HepG2 (cell line): ENCODE results near the gene FAM120AOS. TPM values are rescaled to one million over a fixed set of nuclear protein-coding genes. Genes with fewer than 3 reads are reported as not detected.

Experiments used
- ATAC-seq: fragments of 200-7000 bp; cut with Tn5 transposase; 3 replicates; pipeline ENCODE4 v1.9.1; 2020; ENCODE audit warnings: mild to moderate bottlenecking, moderate library complexity
- BruUV-seq: library from RNA; stranded (reverse); fragments of 400-500 nt; replicated peaks from 2 replicates; lab custom pipeline; 2021; lab: Mats Ljungman, UMichigan
- CTCF ChIA-PET: fragments of 300-600 bp; formaldehyde crosslinking; extraction: SDS; loops from one replicate; lab custom pipeline; 2021; ENCODE audit warnings: low total read pairs, inconsistent platforms, low intra/inter-chr PET ratio; lab: Yijun Ruan, JAX
- POLR2A ChIA-PET: fragments of 350-600 bp; sonication (Branson Sonifier 250); formaldehyde crosslinking; loops from one replicate; lab custom pipeline; 2020; ENCODE audit warnings: antibody characterized with exemption, inconsistent platforms; lab: Yijun Ruan, JAX
- DNase-seq: peaks from one replicate; pipeline ENCODE4 v3.0.0-alpha.2; 2015; ENCODE audit warnings: low spot score
- FAIRE-seq: peaks from 3 replicates; lab custom pipeline; 2011; peaks lifted over from hg19 to GRCh38; lab: Jason Lieb, UNC
- H2AFZ ChIP-seq: one replicate; pipeline ENCODE4 v1.6.1; 2011; ENCODE audit warnings: low read length, inconsistent platforms
- H3K27ac ChIP-seq: fragments of 300-600 bp; 3 replicates; pipeline ENCODE4 v1.8.0; 2011; ENCODE audit warnings: mixed run types, mild to moderate bottlenecking, mixed read lengths, low read length, inconsistent platforms; ENCODE audit not compliant: insufficient read depth; ENCODE audit errors: extremely low read length
- H3K27me3 ChIP-seq, 2 experiments: fragments of 200-600 bp in 1 of 2; 2 replicates in 1 of 2; 3 replicates in 1 of 2; pipeline versions ENCODE4 v1.6.0 to v1.8.0; 2011; ENCODE audit warnings: low read length in 2 of 2, mild to moderate bottlenecking in 2 of 2, moderate library complexity in 2 of 2, inconsistent platforms in 1 of 2; ENCODE audit not compliant: insufficient read depth in 2 of 2, control insufficient read depth in 1 of 2
- H3K36me3 ChIP-seq, 2 experiments: fragments of 200-600 bp in 1 of 2; replicated peaks in 1 of 2; 2 replicates in 1 of 2; 3 replicates in 1 of 2; pipeline versions ENCODE4 v1.5.1 to v1.8.0; 2011; ENCODE audit warnings: low read length in 2 of 2, inconsistent platforms in 1 of 2; ENCODE audit not compliant: insufficient read depth in 2 of 2, control insufficient read depth in 1 of 2
- H3K4me1 ChIP-seq: 2 replicates; pipeline ENCODE4 v1.5.1; 2012; ENCODE audit warnings: low read length, inconsistent platforms; ENCODE audit not compliant: insufficient read depth
- H3K4me2 ChIP-seq: 2 replicates; pipeline ENCODE4 v1.6.0; 2011; ENCODE audit warnings: low read depth, low read length, inconsistent platforms
- H3K4me3 ChIP-seq, 3 experiments: fragments of 200-600 bp in 1 of 3; sonication (generic), shearing (Covaris generic) in 1 of 3; replicated peaks in 1 of 3; 2 replicates each; pipeline ENCODE4 v1.5.1; 2011 to 2016; ENCODE audit warnings: low read length in 3 of 3, inconsistent platforms in 2 of 3, low read depth in 2 of 3, mild to moderate bottlenecking in 2 of 3, control low read depth in 1 of 3, mixed read lengths in 1 of 3; ENCODE audit not compliant: insufficient read depth in 1 of 3
- H3K79me2 ChIP-seq: one replicate; pipeline ENCODE4 v1.6.1; 2011; ENCODE audit warnings: low read length, inconsistent platforms; ENCODE audit not compliant: insufficient read depth
- H3K9ac ChIP-seq: 2 replicates; pipeline ENCODE4 v1.6.0; 2011; ENCODE audit warnings: mild to moderate bottlenecking, low read depth, low read length, inconsistent platforms; ENCODE audit not compliant: insufficient read depth
- H3K9me3 ChIP-seq: 2 replicates; pipeline ENCODE4 v1.5.1; 2012; ENCODE audit warnings: mild to moderate bottlenecking, low read length
- H4K20me1 ChIP-seq: 2 replicates; pipeline ENCODE4 v1.6.0; 2011; ENCODE audit warnings: inconsistent platforms, mild to moderate bottlenecking, low read length, moderate library complexity; ENCODE audit not compliant: insufficient read depth
- CBX2 ChIP-seq, 2 experiments: fragments of 200-600 bp in 1 of 2; sonication (generic); formaldehyde crosslinking in 1 of 2; IDR thresholded peaks; 2 replicates each; pipeline versions ENCODE4 v1.7.0 to v1.8.1; 2018 to 2022; ENCODE audit warnings: low read depth in 2 of 2, low read length in 1 of 2, mild to moderate bottlenecking in 1 of 2, missing genetic modification reagents in 1 of 2
- GATA4 ChIP-seq: sonication (generic); IDR thresholded peaks from 2 replicates; pipeline ENCODE4 v1.6.1; 2016; ENCODE audit warnings: antibody characterized with exemption, low read depth, borderline replicate concordance
- KAT7 ChIP-seq: IDR thresholded peaks from 2 replicates; pipeline ENCODE4 v1.6.1; 2018; ENCODE audit warnings: borderline replicate concordance, missing compliant biosample characterization
- NFYB ChIP-seq: sonication (generic); formaldehyde crosslinking; IDR thresholded peaks from 2 replicates; pipeline ENCODE4 v1.4.0; 2020; ENCODE audit warnings: missing genetic modification reagents
- NONO ChIP-seq, 2 experiments: fragments of 450-650 bp in 1 of 2; sonication (generic) in 1 of 2; formaldehyde crosslinking in 1 of 2; IDR thresholded peaks in 1 of 2; conservative IDR thresholded peaks in 1 of 2; 2 replicates each; pipeline versions ENCODE4 v1.6.1 to v1.8.0; 2017 to 2022; ENCODE audit warnings: mild to moderate bottlenecking in 1 of 2, missing genetic modification reagents in 1 of 2, moderate library complexity in 1 of 2
- PHF5A ChIP-seq: IDR thresholded peaks from one replicate; pipeline ENCODE4 v1.6.1; 2018; ENCODE audit warnings: low read depth, missing genetic modification reagents; ENCODE audit not compliant: unreplicated experiment
- POLR2G ChIP-seq: fragments of 200-400 bp; formaldehyde crosslinking; IDR thresholded peaks from 2 replicates; pipeline ENCODE4 v1.6.1; 2018; ENCODE audit warnings: mild to moderate bottlenecking, low read depth, low read length, moderate library complexity
- SAP130 ChIP-seq: IDR thresholded peaks from 2 replicates; pipeline ENCODE4 v1.6.1; 2016; ENCODE audit warnings: low read depth
- ZFP37 ChIP-seq: sonication (generic); formaldehyde crosslinking; IDR thresholded peaks from 2 replicates; pipeline ENCODE4 v1.4.0; 2020; ENCODE audit warnings: missing genetic modification reagents, borderline replicate concordance
- ZFYVE20 ChIP-seq: sonication (generic); formaldehyde crosslinking; IDR thresholded peaks from 2 replicates; pipeline ENCODE4 v1.8.0; 2023; ENCODE audit warnings: low read depth, mild to moderate bottlenecking, moderate library complexity, missing genetic modification reagents, borderline replicate concordance
- ZNF44 ChIP-seq: sonication (generic); formaldehyde crosslinking; IDR thresholded peaks from 2 replicates; pipeline ENCODE4 v1.5.1; 2020; ENCODE audit warnings: mild to moderate bottlenecking, missing genetic modification reagents
- ZNF704 ChIP-seq: sonication (generic); formaldehyde crosslinking; IDR thresholded peaks from 2 replicates; pipeline ENCODE4 v1.8.1; 2023; ENCODE audit warnings: mild to moderate bottlenecking, inconsistent platforms, moderate library complexity, missing genetic modification reagents, borderline replicate concordance
- ZNF761 ChIP-seq: sonication (generic); formaldehyde crosslinking; conservative IDR thresholded peaks from 2 replicates; pipeline ENCODE4 v1.4.0; 2020; ENCODE audit warnings: mild to moderate bottlenecking, missing genetic modification reagents
- ZSCAN25 ChIP-seq: sonication (generic); formaldehyde crosslinking; IDR thresholded peaks from 2 replicates; pipeline ENCODE4 v1.8.0; 2022; ENCODE audit warnings: mild to moderate bottlenecking, missing genetic modification reagents
- WGBS: methylation state at CpG from one replicate; pipeline ENCODE4 v1.1.6; 2017; ENCODE audit warnings: low lambda C conversion rate; 5-methylcytosine and 5-hydroxymethylcytosine counted together
- in situ Hi-C: cut with HindIII; loops from 2 replicates; pipeline ENCODE4 v1.10.0; 2017; ENCODE audit warnings: low pct_unique_long_range_greater_than_20kb; ENCODE audit not compliant: extremely low pct_ligation_motif_present
- intact Hi-C: fragments of 100-400 bp; cut with micrococcal nuclease; formaldehyde crosslinking; loops from one replicate; pipeline ENCODE4 v1.10.0; 2022; ENCODE audit not compliant: unreplicated experiment
- polyA plus RNA-seq, 8 experiments: library from polyadenylated mRNA; depleted of rRNA in 3 of 8; stranded (reverse) in 7 of 8; unstranded in 1 of 8; fragments of >200 nt; fragmentation: Illumina TruSeq in 4 of 8; extraction: Trizol in 4 of 8; gene quantifications; 2 replicates each; pipeline versions ENCODE4 v1.2.1 to v1.2.3, GENCODE V29; 2011 to 2016; ENCODE audit warnings: low read depth in 4 of 8, missing spikeins in 1 of 8, mixed read lengths in 1 of 8; ENCODE audit not compliant: insufficient read depth in 1 of 8
- total RNA-seq, 5 experiments: library from RNA; depleted of rRNA; stranded (reverse); fragments of >200 nt; fragmentation: Illumina TruSeq; extraction: Trizol; gene quantifications; 2 replicates each; pipeline ENCODE4 v1.2.3, GENCODE V29; 2016; ENCODE audit warnings: low read depth in 1 of 5
- TF ChIP-seq, protein P1 (sequence below): sonication (generic); formaldehyde crosslinking; IDR thresholded peaks from 2 replicates; pipeline ENCODE4; 2020; ENCODE audit warnings: missing genetic modification reagents, mild to moderate bottlenecking, borderline replicate concordance
- TF ChIP-seq, protein P2 (sequence below): sonication (generic); formaldehyde crosslinking; IDR thresholded peaks from 2 replicates; pipeline ENCODE4 v1.4.0; 2020; ENCODE audit warnings: missing genetic modification reagents

Gene FAM120AOS
- total and polyA plus RNA-seq, 2 of the 13 experiments (the other 11 are each of a cell fraction or from before 2014, with no cell fraction given): 28.2 to 34.6 TPM

DNA sequence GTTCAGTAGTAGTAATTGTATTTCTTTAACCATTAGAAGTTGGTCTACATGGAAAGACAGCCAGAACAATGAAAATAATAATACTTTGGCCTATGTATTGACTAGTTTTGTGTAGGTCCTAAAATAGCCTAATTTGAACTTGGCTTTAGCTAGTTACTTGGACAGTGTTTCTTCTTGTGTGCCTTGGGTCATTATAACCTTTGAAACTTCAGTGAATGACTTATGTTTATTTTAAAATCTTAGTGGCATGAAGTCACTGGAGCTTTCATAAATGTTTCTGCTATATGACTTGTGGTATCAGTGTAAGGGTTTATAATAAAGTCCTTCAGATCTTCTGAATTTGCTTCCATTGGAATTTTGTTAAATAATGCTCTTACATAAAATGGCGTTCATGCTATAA is 2.6 kb upstream of the FAM120AOS start:
- no TSS peak for BruUV-seq
- ChIA-PET POLR2A (no interaction called here), CTCF (no interaction called here)
- Histone ChIP-seq H4K20me1 (peaks cover 48% of the 10 kb centered on the region), H3K4me1 (peaks cover 68% of the 10 kb centered on the region), H3K9me3 (no peaks in the 10 kb centered on the region), H3K4me2 (no peak overlapping the region), H2AFZ (no peak overlapping the region), H3K79me2 (peaks cover 91% of the 10 kb centered on the region), H3K36me3 (peaks cover 0 to 4% of the 10 kb centered on the region in 2 experiments; a peak in 3 of 5 replicates), H3K9ac (no peak overlapping the region), H3K27ac (no peak overlapping the region), H3K4me3 (no peak overlapping the region), H3K27me3 (no peaks in the 10 kb centered on the region; a peak in 1 of 5 replicates)
- FAIRE-seq (no peak), DNase-seq (no peak), ATAC-seq (no peak)
- intact Hi-C loops (no loop called here), in situ Hi-C loops (no loop called here)
- WGBS: 96% methylated on average over 1 of the region's 1 CpG
- no peak for TF ChIP-seq GATA4
- TF ChIP-seq ZNF44 (CRISPR knock-in tag): no peak
- no peak for TF ChIP-seq ZNF761
- TF ChIP-seq POLR2G: no peak
- no peak for TF ChIP-seq NFYB
- TF ChIP-seq ZFYVE20: no peak
- no peak for TF ChIP-seq CBX2 (IDR thresholded peaks at IDR 0.05; ENCODE audit: low read depth, low read length)
- TF ChIP-seq CBX2 (CRISPR knock-in tag; IDR thresholded peaks at IDR 0.05; ENCODE audit: low read depth): no peak
- no peak for TF ChIP-seq PHF5A (CRISPR knock-in tag)
- no peak for TF ChIP-seq NONO (IDR thresholded peaks at IDR 0.05)
- TF ChIP-seq NONO (CRISPR knock-in tag; conservative IDR thresholded peaks at IDR 0.05): no peak
- TF ChIP-seq, protein P1, sequence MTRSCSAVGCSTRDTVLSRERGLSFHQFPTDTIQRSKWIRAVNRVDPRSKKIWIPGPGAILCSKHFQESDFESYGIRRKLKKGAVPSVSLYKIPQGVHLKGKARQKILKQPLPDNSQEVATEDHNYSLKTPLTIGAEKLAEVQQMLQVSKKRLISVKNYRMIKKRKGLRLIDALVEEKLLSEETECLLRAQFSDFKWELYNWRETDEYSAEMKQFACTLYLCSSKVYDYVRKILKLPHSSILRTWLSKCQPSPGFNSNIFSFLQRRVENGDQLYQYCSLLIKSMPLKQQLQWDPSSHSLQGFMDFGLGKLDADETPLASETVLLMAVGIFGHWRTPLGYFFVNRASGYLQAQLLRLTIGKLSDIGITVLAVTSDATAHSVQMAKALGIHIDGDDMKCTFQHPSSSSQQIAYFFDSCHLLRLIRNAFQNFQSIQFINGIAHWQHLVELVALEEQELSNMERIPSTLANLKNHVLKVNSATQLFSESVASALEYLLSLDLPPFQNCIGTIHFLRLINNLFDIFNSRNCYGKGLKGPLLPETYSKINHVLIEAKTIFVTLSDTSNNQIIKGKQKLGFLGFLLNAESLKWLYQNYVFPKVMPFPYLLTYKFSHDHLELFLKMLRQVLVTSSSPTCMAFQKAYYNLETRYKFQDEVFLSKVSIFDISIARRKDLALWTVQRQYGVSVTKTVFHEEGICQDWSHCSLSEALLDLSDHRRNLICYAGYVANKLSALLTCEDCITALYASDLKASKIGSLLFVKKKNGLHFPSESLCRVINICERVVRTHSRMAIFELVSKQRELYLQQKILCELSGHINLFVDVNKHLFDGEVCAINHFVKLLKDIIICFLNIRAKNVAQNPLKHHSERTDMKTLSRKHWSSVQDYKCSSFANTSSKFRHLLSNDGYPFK (CRISPR knock-in tag): no peak
- TF ChIP-seq SAP130 (CRISPR knock-in tag): no peak
- no peak for TF ChIP-seq ZNF704 (CRISPR knock-in tag)
- TF ChIP-seq ZSCAN25 (CRISPR knock-in tag): no peak
- no peak for TF ChIP-seq KAT7
- TF ChIP-seq, protein P2, sequence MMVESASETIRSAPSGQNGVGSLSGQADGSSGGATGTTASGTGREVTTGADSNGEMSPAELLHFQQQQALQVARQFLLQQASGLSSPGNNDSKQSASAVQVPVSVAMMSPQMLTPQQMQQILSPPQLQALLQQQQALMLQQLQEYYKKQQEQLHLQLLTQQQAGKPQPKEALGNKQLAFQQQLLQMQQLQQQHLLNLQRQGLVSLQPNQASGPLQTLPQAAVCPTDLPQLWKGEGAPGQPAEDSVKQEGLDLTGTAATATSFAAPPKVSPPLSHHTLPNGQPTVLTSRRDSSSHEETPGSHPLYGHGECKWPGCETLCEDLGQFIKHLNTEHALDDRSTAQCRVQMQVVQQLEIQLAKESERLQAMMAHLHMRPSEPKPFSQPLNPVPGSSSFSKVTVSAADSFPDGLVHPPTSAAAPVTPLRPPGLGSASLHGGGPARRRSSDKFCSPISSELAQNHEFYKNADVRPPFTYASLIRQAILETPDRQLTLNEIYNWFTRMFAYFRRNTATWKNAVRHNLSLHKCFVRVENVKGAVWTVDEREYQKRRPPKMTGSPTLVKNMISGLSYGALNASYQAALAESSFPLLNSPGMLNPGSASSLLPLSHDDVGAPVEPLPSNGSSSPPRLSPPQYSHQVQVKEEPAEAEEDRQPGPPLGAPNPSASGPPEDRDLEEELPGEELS (CRISPR knock-in tag): no peak
- TF ChIP-seq ZFP37 (CRISPR knock-in tag): no peak
